Activated T-cell treated with anti-CD3 and anti-CD28 coated beads for 24 hours (primary cell): Measurements from ENCODE around the gene KLHL42.

Experiments used
- DNase-seq: peaks from one replicate; pipeline ENCODE4 v3.0.0-alpha.2; 2020; ENCODE audit warnings: low read depth

Gene KLHL42

DNA sequence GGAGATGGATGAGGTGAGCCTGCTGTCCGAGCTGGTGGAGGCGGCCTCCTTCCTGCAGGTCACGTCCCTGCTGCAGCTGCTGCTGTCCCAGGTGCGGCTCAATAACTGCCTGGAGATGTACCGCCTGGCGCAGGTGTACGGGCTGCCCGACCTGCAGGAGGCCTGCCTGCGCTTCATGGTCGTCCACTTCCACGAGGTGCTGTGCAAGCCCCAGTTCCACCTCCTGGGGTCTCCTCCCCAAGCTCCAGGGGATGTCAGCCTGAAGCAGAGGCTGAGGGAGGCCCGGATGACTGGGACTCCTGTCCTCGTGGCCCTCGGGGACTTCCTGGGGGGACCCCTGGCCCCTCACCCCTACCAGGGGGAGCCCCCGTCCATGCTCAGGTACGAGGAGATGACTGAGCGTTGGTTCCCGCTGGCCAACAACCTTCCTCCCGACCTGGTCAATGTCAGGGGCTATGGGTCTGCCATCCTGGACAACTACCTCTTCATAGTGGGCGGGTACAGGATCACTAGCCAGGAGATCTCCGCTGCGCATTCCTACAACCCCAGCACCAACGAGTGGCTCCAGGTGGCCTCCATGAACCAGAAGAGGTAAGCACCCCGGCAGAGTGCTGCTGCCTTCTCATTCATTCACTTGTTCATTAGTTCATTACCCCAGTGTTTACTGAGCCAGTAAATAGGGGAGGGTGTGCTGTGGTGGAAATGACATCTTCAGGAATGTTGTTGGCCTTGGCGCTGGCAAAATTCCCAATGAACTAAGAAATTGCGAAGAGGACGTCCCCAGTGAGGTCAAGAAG, 777 bp downstream of the KLHL42 start:
- no peak for DNase-seq

DNA sequence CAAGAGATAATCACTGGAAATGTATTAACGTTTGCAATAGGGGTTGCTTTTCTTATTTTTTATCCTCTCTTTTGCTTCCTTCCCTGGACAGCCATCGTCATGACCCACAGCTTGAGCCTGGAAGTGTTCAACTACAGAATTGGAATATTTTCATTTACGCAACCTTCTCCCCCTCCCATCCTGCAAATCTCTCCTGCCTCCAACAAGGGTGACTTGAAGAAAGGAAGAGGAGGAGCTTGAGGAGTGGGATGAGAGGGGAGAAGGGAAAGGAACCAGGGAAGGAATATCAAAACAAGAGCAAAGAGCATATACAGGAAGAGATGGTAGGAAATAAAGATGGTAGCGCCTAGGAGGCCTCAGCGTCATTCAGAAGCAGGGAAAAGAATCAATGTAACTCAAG, 1.6 kb downstream of the KLHL42 start:
- no peak for DNase-seq

DNA sequence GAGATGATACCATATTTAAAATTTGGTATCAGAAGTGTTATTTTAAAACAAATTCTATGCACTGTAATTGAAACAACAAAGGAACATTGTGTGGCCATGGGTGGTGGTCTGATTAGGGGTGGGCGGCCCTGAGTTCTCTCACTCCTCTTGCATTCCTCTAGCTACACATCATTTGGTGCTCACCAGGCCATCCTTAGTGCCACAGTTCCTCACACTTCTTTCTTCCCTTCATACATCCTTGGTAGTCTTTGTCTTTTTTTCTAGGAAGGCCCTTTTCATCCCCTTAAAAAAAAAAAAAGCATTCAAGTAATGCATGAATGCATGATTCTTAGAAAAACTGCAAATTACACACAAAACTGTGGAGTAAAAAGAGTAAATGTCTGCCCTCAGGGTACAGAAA, 2.4 kb downstream of the KLHL42 start:
- no peak for DNase-seq

DNA sequence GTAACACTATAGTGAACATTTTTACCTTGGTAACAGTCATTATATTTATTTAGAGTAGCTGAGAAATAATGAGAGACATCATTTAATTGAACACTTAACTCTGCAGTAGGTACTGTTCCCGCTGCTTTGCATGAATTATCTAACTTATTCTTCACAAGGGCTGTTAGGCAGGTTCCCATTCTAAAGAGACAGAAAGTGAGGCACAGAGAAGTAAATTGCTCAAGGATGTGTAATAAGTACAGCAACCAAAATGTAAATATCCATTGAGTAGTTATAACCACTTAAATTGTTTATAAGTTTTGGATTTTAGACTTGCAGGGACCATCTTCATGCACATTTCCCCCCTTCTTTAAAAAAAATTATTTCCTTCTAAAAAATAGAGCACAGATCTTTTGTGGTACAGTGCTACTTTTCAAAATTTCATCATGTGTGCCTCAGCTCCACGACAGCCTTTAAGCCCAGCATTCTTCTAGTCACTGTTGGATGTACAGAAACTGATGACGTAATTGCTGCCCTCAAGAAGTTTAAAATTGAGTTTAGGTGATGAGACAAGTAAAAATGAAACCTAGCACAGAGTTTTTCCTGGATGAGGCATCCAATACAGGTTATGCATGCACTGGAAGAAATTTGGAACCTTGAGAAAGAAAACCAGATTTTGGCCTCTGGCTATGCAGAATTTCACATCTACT, 6.0 kb downstream of the KLHL42 start:
- DNase-seq = no peak

DNA sequence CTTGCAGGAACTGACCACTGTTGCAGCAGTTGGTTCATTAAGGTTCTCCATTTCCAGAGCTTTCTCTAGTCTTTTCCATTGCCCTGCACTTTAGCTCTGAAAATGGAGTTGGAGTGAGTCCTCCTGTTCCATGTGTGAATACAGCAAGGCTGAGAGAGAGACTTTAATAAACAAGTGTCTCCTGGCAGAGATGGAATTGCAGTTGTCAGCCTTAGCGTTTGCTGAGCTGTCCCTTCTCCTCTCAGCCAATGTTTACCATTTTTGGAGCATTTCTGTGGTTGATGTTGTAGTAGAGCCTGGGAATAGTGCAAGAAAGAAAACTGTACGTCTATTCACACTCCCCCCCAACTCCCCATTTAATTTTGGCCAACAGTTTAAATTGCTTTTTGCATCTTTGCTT, 7.5 kb downstream of the KLHL42 start:
- no peak for DNase-seq

DNA sequence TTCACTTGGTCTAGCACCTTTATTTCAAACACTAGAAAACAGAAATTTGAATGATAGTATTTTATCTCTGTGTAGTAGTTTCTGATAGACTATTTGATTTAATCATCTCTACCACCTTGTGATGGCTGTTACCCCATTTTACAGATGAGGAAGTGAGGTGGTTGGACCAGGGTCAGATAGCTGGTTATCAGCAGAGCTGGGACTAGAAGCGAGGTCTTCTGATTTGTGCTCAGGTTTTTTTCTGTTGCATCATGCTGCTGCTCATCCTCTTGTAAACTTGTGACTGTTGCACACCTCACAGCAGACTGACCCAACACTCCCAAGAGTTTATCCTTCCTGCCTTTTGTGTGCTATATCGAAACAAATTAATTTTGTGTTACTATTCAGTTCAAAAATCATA, 10.1 kb downstream of the KLHL42 start:
- DNase-seq = no peak

DNA sequence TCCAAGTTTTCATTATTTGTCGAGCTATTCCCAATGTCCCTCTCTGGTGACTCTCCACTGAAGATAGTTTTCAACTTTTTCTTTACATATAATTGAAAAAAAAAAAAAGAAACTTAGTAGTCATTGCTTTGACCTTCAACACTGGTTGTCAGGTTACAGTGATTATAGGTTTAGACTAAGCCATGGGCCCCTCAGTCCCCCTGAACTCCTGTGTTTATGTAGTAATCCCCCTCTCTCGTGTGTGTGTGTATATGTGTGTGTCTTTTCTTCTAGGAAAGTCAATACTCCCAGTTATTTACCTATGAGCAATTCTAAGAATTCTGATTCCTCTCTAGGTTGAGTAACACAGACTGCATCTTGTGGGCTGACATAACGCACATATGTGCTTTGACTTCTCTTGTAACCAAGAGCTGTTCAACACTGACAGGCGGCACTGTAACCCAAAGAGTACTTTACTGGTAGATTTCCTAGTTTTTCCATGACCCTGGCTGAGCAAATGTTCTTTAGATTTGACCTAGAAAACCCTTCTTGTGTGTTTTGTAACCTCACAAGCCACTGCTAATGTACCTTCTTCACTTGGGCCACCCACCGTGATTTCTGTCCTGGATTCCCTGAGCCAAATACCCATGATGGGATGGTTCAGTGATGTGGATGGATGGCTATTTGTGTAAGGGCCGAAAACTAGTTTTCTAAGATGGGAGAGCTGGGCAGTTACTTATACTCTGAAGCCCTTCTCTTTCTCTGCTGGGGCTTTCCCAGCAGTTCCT, 15.0 kb downstream of the KLHL42 start:
- DNase-seq = no peak

DNA sequence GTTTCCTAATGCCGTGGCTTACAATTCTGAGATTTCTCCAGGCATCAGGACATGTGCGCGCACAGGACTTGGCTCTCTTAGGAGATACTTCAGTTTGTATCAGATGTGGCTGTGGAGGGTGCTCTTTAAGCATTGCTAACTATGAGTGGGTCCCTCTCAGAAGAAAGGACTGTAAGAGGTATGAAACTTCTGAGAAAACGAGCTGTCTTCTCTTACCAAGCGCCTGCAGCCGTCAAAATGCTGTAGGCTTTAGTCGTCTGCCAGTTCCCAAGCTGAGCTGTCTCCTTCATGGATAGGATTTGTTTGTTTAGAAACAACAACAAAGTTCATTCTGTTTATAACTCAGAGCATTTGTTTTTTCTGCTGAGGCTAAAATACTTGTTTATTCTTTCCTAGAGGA, 16.1 kb downstream of the KLHL42 start:
- DNase-seq = no peak

DNA sequence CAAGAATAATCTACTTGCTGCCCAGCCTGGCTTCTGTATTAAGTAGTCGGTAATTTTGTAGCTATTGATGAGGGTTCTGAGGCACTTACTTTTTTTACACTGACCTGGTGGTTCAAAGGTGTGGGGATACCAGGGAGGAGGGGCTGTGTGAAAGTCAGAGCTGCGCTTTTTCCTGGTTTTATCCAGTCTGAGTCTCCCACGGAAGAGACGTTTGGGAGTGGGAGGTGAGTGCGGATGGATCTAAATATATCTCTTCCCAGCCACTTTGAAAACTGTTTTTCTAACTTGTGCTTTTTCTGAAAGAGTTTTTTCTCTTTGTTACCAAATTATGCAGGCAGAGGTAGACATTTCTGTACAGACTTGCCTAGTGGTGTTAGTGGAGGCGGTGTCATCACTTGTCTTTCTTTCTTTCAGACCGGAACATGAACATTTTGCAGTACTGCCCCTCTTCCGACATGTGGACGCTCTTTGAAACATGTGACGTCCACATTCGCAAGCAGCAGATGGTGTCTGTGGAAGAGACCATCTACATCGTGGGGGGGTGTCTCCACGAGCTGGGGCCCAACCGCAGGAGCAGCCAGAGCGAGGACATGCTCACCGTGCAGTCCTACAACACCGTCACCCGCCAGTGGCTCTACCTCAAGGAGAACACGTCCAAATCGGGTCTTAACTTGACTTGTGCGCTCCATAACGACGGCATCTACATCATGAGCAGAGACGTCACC, 17.4 kb downstream of the KLHL42 start:
- no peak for DNase-seq

DNA sequence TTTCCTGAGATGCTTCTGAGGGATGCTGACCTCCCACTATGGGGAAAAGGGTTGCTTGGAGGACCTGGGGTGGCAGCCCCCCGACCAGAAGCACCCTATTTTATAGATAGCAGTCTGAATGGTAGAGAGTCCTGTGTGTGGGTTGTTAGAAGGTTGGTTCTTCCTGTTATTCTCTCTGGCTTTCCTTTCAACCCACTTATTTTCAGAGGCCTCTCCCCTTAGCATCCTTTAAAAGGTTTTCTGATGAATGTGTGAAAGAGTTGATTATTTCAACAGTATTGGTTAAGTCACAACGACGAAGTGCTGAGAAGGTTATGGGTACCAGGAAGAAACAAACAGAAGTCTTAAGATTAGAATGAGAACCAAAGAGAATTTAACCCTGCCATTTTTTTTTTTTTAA, 20.8 kb downstream of the KLHL42 start:
- no peak for DNase-seq

DNA sequence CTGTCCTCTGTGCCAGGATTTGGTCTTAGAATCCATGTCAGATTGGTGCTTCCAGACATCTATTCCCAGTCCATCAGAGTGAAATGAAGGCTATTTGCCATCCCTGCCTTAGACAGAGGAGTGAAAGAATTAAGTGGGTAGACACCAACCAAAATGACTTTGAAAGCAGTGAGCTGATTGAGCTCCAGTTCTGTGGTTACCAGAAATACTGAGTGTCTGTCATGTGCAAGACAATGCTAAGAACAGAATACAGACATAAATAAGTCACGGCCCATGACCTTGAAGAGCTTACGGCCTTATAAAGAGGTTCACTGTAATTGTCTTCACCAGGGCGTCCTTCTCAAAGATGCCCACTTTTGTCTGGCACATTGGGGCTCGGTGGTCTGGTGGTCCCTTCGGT, 21.6 kb downstream of the KLHL42 start:
- no peak for DNase-seq

DNA sequence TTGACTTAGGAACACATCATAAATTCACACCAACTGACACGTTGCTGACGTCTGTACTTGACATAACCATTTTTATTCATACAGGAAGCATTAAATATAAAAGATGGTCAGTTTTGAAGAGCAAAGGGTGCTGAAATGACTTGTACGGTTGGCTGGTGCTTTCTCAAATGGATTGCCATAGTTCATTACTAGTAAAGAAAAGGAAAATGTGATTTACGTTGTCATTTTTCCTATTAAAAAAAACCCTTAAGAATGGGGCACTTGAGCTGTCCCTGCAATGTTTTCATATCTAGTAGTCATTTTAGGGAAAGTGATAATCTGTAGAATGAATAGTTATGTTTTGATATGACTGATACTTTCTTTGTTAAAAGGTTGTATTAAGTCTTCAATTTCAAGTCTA, 22.5 kb downstream of the KLHL42 start:
- no peak for DNase-seq

DNA sequence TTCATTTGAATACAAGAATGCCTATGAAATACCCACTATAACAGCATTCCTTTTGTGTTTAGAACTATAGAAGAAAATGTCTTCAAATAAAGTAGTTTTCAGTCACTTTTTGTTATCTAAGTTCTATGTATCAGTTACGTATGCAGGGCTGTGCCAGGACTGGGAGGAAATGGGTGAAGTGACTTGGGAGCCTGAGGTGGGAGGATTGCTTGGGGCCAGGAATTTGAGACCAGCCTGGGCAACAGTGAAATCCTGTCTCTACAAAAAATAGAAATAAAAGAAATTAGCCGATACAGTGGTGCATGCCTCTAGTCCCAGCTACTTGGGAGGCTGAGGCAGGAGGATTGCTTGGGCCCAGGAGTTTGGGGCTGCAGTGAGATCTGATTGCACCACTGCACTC, 22.9 kb downstream of the KLHL42 start:
- DNase-seq = no peak

DNA sequence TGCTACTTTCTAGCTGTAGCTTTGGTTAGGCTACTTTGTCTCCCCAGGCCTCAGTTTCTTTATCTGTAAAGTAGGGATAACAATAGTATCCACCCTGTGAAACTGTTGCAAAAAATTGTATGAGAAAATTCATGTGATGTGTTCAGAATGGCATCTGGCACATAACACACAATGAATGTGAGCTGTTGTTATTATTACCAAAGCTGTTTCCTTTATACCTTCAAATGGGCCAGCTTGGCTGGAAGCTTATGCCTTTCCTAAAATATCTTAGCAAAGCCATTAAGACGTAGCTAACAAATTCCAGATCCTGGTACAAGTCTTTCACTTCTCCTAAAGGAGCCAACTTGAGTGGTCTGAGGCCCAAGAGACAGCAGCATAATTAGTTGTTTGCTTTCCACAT, 25.2 kb downstream of the KLHL42 start:
- DNase-seq = no peak

DNA sequence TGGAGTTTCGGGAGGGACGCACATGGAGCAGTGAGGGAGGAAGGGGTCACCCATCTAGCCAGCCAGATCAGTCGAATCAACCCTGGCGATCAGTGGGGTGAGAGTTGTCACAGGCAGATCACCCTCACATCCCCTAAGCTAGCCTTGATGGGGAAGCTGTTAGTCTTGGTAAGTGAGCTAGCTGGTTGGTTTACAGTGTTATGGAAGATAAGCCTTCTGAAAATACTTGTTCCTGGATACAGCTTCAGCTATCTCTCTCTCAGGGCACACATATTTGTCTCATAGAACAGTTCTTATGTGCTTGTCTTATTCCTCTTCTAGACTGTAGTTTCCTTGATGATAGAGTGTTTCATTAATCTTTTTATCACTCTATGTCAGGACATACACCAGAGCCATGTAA, 26.2 kb downstream of the KLHL42 start:
- no peak for DNase-seq

DNA sequence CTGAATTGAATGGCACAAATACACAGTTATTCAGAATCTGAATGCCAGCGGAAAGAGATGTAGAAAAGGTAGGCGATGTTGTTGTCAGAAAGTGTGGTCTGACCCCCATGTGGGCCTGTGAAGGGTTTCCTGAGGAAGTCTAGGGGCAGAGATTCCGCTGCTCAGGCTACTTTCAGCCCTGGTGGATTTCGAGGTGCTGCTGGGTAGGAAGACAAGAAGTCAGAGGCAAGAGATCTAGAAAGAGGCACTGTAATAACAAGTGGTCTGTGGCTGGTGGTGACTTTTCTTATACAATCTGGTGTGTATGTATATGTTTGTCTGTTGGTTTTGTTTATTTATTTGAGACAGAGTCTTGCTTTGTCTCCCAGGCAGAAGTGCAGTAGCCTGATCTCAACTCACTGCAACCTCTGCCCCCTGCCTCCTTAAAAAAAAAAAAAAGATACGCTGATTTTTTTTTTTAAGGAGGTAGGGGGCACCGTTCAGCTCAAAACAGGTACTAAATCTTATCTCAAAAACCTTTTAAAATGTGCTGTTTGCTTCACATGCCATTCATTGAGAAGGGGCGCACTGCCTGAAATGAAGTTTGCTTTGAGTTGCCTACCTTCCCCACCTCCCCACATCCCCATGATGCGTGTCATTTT, 27.1 kb downstream of the KLHL42 start:
- DNase-seq = peak; percentile 13

DNA sequence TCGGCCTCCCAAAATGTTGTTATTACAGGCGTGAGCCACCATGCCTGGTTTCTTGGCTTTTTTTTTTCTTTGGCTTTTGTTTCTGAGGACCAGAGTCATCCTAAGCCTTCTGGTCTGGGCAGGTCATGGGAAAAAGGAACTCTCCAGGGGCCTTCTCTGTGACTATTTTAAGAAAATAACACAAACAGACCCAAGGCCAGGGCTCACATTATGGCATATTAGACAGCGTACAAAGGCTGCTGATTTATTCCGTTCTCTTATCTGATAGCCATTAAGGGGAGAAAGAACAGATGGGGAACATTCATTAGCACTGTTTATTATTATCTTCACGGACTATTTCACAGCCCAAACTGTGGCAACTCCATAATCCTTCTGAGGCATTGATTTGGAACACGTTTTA, 28.8 kb downstream of the KLHL42 start:
- DNase-seq = no peak

DNA sequence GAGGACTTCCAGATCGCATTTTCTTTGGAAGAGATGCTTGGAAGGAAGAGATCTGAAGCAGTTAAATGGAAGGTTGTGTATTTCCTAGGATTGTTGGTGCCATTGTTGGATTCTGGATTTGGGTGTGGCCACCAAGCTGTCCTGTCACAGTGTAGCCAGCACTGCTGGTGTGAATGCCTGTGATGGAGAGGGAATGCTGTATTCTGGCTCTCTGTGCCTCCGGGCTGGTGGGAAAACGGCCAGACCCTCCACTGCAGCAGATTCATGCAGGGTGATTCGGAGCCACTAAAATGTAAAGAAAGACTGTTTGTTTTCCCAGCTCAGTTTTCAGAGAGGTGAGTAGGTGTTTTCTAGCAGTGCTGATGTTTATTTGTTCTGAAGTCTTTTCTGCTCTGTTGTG, 30.7 kb downstream of the KLHL42 start:
- no peak for DNase-seq

DNA sequence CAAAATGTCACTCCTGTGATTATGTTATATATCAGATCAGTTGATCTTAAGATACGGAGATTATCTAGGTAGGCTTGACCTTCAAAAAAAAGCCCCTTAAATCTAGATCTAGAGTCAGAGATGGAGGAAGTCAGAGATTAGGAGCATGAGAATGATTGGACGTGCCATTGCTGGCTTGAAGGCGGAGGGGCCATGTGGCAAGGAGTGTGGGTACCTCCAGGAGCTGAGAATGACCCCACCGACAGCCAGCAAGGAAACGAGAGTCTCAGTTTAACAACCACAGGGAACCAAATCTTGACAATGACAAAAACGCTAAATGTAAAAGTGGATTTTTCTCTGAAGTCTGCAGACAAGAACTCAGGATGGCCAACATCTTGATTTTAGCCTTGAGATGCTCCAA, 32.5 kb downstream of the KLHL42 start:
- DNase-seq = no peak

DNA sequence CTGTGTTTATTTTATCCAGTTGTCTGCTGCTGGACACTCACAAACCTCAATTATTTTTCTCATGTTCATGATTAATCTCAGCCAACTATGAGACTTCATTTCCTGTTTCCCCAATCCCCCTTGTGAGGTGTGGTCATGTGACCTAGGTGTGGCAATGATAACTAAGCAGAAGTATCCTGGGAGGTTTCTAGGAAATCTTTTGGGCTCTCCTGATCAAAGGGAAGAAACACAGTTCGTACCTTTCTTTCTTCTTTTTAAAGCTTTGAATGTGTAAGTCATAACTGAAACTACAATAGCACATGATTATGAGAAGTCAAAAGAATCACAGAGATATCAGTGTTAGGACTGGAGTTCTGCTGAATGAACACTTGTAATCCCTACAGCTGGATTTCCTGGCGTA, 34.4 kb downstream of the KLHL42 start:
- no peak for DNase-seq

DNA sequence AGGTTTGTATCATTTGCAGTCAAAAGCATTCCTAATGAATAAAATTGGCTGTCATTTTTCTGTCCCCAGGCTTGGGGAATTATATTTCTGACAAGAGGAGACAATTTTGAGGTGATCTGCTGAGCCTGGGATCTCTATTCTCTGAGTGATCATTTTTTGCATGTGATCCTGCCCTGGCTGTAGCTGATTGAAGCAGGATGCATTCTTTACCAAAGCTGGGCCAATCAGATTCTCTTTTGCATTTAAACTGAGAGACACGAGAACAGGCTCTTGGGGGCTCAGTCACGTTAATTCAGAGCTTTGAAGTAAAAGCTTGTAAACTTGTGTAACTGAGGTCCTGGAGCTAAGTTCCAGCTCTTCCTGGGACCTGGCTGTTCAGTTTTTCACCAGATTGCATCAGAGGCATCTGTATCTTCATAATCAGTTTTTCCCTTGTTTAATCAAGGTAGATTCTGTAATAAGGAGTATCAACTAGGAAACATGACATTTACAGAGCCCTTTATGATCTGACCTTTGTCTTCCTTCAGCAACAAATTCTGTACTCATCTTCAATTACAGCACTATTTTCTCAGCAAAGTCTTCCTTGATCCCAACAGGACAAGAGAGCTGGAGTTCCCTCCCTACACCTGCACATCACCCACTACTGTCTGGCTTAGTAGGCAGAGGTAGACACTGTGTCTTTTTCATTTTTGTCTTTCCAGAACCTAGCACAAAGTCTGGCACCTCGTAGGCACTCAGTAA, 35.0 kb downstream of the KLHL42 start:
- no peak for DNase-seq
